ENCODE data around the gene HSPD1.

Gene HSPD1

GRCh38 chr2:197504512-197504911 is 4.9 kb upstream of the HSPD1 start:
- no peak for TF ChIP-seq ZC3H10 (CRISPR knock-in tag; IDR thresholded peaks at IDR 0.05)
- no peak for TF ChIP-seq TSHZ2 (CRISPR knock-in tag; IDR thresholded peaks at IDR 0.05)
- no peak for TF ChIP-seq CSRNP3 (CRISPR knock-in tag; IDR thresholded peaks at IDR 0.05)
- TF ChIP-seq CREB5 (CRISPR knock-in tag; IDR thresholded peaks at IDR 0.05; ENCODE audit: low read depth): no peak
- TF ChIP-seq POU6F1 (CRISPR knock-in tag; IDR thresholded peaks at IDR 0.05; ENCODE audit: borderline replicate concordance, low read depth): no peak
- TF ChIP-seq GLIS3 (CRISPR knock-in tag; IDR thresholded peaks at IDR 0.05): no peak
- no peak for TF ChIP-seq CSDC2 (CRISPR knock-in tag; IDR thresholded peaks at IDR 0.05)
- no peak for TF ChIP-seq ZNF70 (CRISPR knock-in tag; IDR thresholded peaks at IDR 0.05)
- no peak for TF ChIP-seq TCF4 (CRISPR knock-in tag; IDR thresholded peaks at IDR 0.05; ENCODE audit: borderline replicate concordance)
- TF ChIP-seq SNAI2 (CRISPR knock-in tag; IDR thresholded peaks at IDR 0.05): no peak
- no peak for TF ChIP-seq ARNTL (CRISPR knock-in tag; IDR thresholded peaks at IDR 0.05; ENCODE audit: borderline replicate concordance, low read depth)
- TF ChIP-seq PPARA (CRISPR knock-in tag; IDR thresholded peaks at IDR 0.05; ENCODE audit: borderline replicate concordance): no peak
- ATAC-seq: no peak

- no peak for ATAC-seq
- TF ChIP-seq TOX (CRISPR knock-in tag; IDR thresholded peaks at IDR 0.05; ENCODE audit: borderline replicate concordance) (no peak), ISL1 (CRISPR knock-in tag; IDR thresholded peaks at IDR 0.05) (no peak), BACH2 (CRISPR knock-in tag; IDR thresholded peaks at IDR 0.05; ENCODE audit: borderline replicate concordance) (no peak), CSRNP3 (CRISPR knock-in tag; IDR thresholded peaks at IDR 0.05) (no peak)
Observed at GRCh38 chr2:197504000-197504399, 4.4 kb upstream of the HSPD1 start.

- TF ChIP-seq ZNF8 (CRISPR knock-in tag; IDR thresholded peaks at IDR 0.05) (no peak), TSHZ2 (CRISPR knock-in tag; IDR thresholded peaks at IDR 0.05) (no peak), ZFP30 (CRISPR knock-in tag; IDR thresholded peaks at IDR 0.05) (no peak), PATZ1 (CRISPR knock-in tag; IDR thresholded peaks at IDR 0.05; ENCODE audit: borderline replicate concordance) (no peak), CSDC2 (CRISPR knock-in tag; IDR thresholded peaks at IDR 0.05) (no peak), OSR1 (CRISPR knock-in tag; IDR thresholded peaks at IDR 0.05) (no peak), BACH2 (CRISPR knock-in tag; IDR thresholded peaks at IDR 0.05; ENCODE audit: borderline replicate concordance) (no peak), ISL1 (CRISPR knock-in tag; IDR thresholded peaks at IDR 0.05) (no peak), ZNF70 (CRISPR knock-in tag; IDR thresholded peaks at IDR 0.05) (no peak), POU6F1 (CRISPR knock-in tag; IDR thresholded peaks at IDR 0.05; ENCODE audit: borderline replicate concordance, low read depth) (no peak)
- ATAC-seq: no peak
Observed at GRCh38 chr2:197502685-197503084, 3.0 kb upstream of the HSPD1 start.

All from SK-N-SH treated with all-trans-retinoic acid at 6 μM for 48 hours (cell line).